K562 (cell line): ENCODE data around the gene ST6GALNAC5. TPM values are rescaled to one million over a fixed set of nuclear protein-coding genes. Genes with fewer than 3 reads are reported as not detected.

Experiments used
- ATAC-seq: fragments of 200-7000 bp; cut with Tn5 transposase; 3 replicates; pipeline ENCODE4 v1.9.1; 2020; ENCODE audit warnings: moderate library complexity
- BruUV-seq: library from RNA; stranded (reverse); fragments of 400-500 nt; replicated peaks from 2 replicates; lab custom pipeline; 2021; lab: Mats Ljungman, UMichigan
- CTCF ChIA-PET: fragments of 300-600 bp; formaldehyde crosslinking; extraction: SDS; loops from one replicate; lab custom pipeline; 2021; ENCODE audit warnings: low intra/inter-chr PET ratio; lab: Yijun Ruan, JAX
- POLR2A ChIA-PET: fragments of 300-600, 350-650 bp; sonication (Branson Sonifier 250); formaldehyde crosslinking; extraction: SDS; loops from one replicate; lab custom pipeline; 2021; ENCODE audit warnings: antibody characterized with exemption, inconsistent platforms; lab: Yijun Ruan, JAX
- DNase-seq, 4 experiments: peaks; one replicate each; pipeline versions ENCODE4 v3.0.0 to v3.0.0-alpha.2; 2011 to 2018; ENCODE audit warnings: low spot score in 3 of 4, mixed read lengths in 3 of 4; ENCODE audit errors: extremely low read depth in 1 of 4
- FAIRE-seq: peaks from 2 replicates; lab custom pipeline; 2011; peaks lifted over from hg19 to GRCh38; lab: Jason Lieb, UNC
- H2AFZ ChIP-seq: 2 replicates; pipeline ENCODE4 v1.6.0; 2011; ENCODE audit warnings: low read depth, low read length, control low read depth, inconsistent platforms
- H3K27ac ChIP-seq: fragments of 200-600 bp; 3 replicates; pipeline ENCODE4 v1.8.0; 2011; ENCODE audit warnings: low read depth, mild to moderate bottlenecking, control low read depth, inconsistent platforms, low read length, moderate library complexity, mixed read lengths; ENCODE audit errors: extremely low read depth
- H3K27me3 ChIP-seq, 2 experiments: fragments of 300-600 bp in 1 of 2; 2 replicates in 1 of 2; 3 replicates in 1 of 2; pipeline versions ENCODE4 v1.6.0 to v1.8.0; 2011; ENCODE audit warnings: inconsistent platforms in 2 of 2, low read length in 2 of 2, mild to moderate bottlenecking in 1 of 2, mixed read lengths in 1 of 2, moderate library complexity in 1 of 2; ENCODE audit not compliant: control insufficient read depth in 2 of 2, insufficient read depth in 2 of 2
- H3K36me3 ChIP-seq: fragments of 300-600 bp; 3 replicates; pipeline ENCODE4 v1.8.0; 2011; ENCODE audit warnings: mild to moderate bottlenecking, low read length, inconsistent platforms; ENCODE audit not compliant: control insufficient read depth, insufficient read depth
- H3K4me1 ChIP-seq, 2 experiments: fragments of 200-600 bp in 1 of 2; replicated peaks in 1 of 2; 2 replicates in 1 of 2; 3 replicates in 1 of 2; pipeline versions ENCODE4 v1.5.1 to v1.8.0; 2011; ENCODE audit warnings: inconsistent platforms in 2 of 2, low read length in 2 of 2, mild to moderate bottlenecking in 1 of 2, mixed read lengths in 1 of 2, moderate library complexity in 1 of 2; ENCODE audit not compliant: control insufficient read depth in 2 of 2, insufficient read depth in 2 of 2
- H3K4me2 ChIP-seq: 2 replicates; pipeline ENCODE4 v1.6.1; 2011; ENCODE audit warnings: low read length, control low read depth, inconsistent platforms, mixed read lengths; ENCODE audit not compliant: insufficient read depth
- H3K4me3 ChIP-seq: fragments of 200-600 bp; sonication (generic), shearing (Covaris generic); 2 replicates; pipeline ENCODE4 v1.5.1; 2016; ENCODE audit warnings: control low read depth, inconsistent platforms
- H3K79me2 ChIP-seq: fragments of 200-600 bp; 3 replicates; pipeline ENCODE4 v1.8.0; 2011; ENCODE audit warnings: low read length, inconsistent platforms; ENCODE audit not compliant: control insufficient read depth, insufficient read depth
- H3K9ac ChIP-seq, 2 experiments: 2 replicates each; pipeline versions ENCODE4 v1.6.0 to v1.6.1; 2011; ENCODE audit warnings: low read depth in 2 of 2, low read length in 2 of 2, control low read depth in 1 of 2, inconsistent platforms in 1 of 2, mild to moderate bottlenecking in 1 of 2, mixed read lengths in 1 of 2; ENCODE audit not compliant: insufficient read depth in 1 of 2
- H3K9me1 ChIP-seq: one replicate; pipeline ENCODE4 v1.6.0; 2011; ENCODE audit warnings: inconsistent platforms, mild to moderate bottlenecking, low read length, moderate library complexity; ENCODE audit not compliant: control insufficient read depth, insufficient read depth
- H3K9me3 ChIP-seq: replicated peaks from 2 replicates; pipeline ENCODE4 v1.5.1; 2011; ENCODE audit warnings: low read depth, low read length, inconsistent platforms; ENCODE audit not compliant: control insufficient read depth, insufficient read depth
- H4K20me1 ChIP-seq: replicated peaks from 2 replicates; pipeline ENCODE4 v1.6.1; 2011; ENCODE audit warnings: low read length, inconsistent platforms, mixed read lengths; ENCODE audit not compliant: control insufficient read depth, insufficient read depth
- BACH1 ChIP-seq: fragments of 200-800 bp; sonication (Bioruptor generic); IDR thresholded peaks from 2 replicates; pipeline ENCODE4 v1.6.1; 2016; ENCODE audit warnings: missing genetic modification characterization, missing compliant biosample characterization
- EP300 ChIP-seq: IDR thresholded peaks from 2 replicates; pipeline ENCODE4 v1.6.1; 2012; ENCODE audit warnings: low read length, improper control_type of control experiment
- RNF2 ChIP-seq: sonication (generic); IDR thresholded peaks from 2 replicates; pipeline ENCODE4 v1.6.1; 2016
- TBP ChIP-seq: optimal IDR thresholded peaks from 2 replicates; pipeline ENCODE3; 2011; ENCODE audit warnings: low read depth, low read length, improper control_type of control experiment
- ZNF77 ChIP-seq: fragments of 250-450 bp; sonication (Bioruptor Pico); IDR thresholded peaks from 2 replicates; pipeline ENCODE4 v1.5.0; 2020
- WGBS: fragments of 100-300 bp; shearing (Covaris generic); methylation state at CpG from one replicate; pipeline ENCODE4 v1.1.6; 2016; ENCODE audit warnings: low coverage, mixed read lengths; ENCODE audit not compliant: insufficient coverage; ENCODE audit errors: missing lambda C conversion rate; 5-methylcytosine and 5-hydroxymethylcytosine counted together
- in situ Hi-C: fragments of 300-500 bp; cut with MboI; formaldehyde crosslinking; loops from 4 replicates; pipeline ENCODE4 v1.15.0; 2018; ENCODE audit warnings: inconsistent platforms, mixed read lengths
- intact Hi-C: fragments of 100-400 bp; cut with micrococcal nuclease; formaldehyde crosslinking; loops from 2 replicates; pipeline ENCODE4 v1.14.2; 2022
- polyA plus RNA-seq, 8 experiments: library from polyadenylated mRNA; depleted of rRNA in 4 of 8; stranded (reverse) in 5 of 8; unstranded in 3 of 8; fragments of >200 nt; fragmentation: Nextera tagmentation in 2 of 8; fragmentation: Illumina TruSeq in 1 of 8; extraction: Ambion mirVana in 2 of 8; extraction: Trizol in 1 of 8; gene quantifications; 2 replicates each; pipeline versions ENCODE4 v1.2.1 to v1.2.3, GENCODE V29; 2011 to 2014; ENCODE audit warnings: inconsistent platforms in 1 of 8, missing spikeins in 1 of 8
- total RNA-seq, 7 experiments: library from RNA; depleted of rRNA in 6 of 7; stranded (reverse); fragments of >200 nt in 6 of 7; fragmentation: Illumina TruSeq in 2 of 7; extraction: Trizol in 2 of 7; gene quantifications; 2 replicates each; pipeline versions ENCODE4 v1.2.1 to v1.2.3, GENCODE V29; 2011 to 2021; ENCODE audit warnings: low replicate concordance in 1 of 7

ST6GALNAC5 gene
- total and polyA plus RNA-seq, 9 of the 15 experiments (the other 6 are each of a cell fraction or from before 2014, with no cell fraction given): 0.04 to 0.14 TPM; not detected in 7

- Histone ChIP-seq H3K27me3 (no peaks in the 10 kb centered on the region), H4K20me1 (no peaks in the 10 kb centered on the region), H3K9ac (no peak overlapping the region), H3K4me3 (no peak overlapping the region), H3K27ac (no peak overlapping the region), H3K79me2 (no peaks in the 10 kb centered on the region), H3K9me3 (no peaks in the 10 kb centered on the region), H3K4me1 (no peaks in the 10 kb centered on the region), H2AFZ (no peak overlapping the region), H3K4me2 (no peak overlapping the region), H3K9me1 (no peaks in the 10 kb centered on the region), H3K36me3 (no peaks in the 10 kb centered on the region)
- FAIRE-seq (no peak), ATAC-seq (no peak), DNase-seq (no peak)
- TF ChIP-seq EP300: no peak
- intact Hi-C loops: no loop called here
- POLR2A ChIA-PET: interaction anchor here (0.6 kb wide), 1 partner anchor 1654 kb away, joined by 3 read pairs; no protein-coding TSS in a partner anchor
- CTCF ChIA-PET: no interaction called here
- in situ Hi-C loops: no loop called here
- no TSS peak for BruUV-seq
Observed at GRCh38 chr1:76881762-76882161, 14.5 kb downstream of the ST6GALNAC5 start.

- POLR2A ChIA-PET: no interaction called here
- Histone ChIP-seq H3K4me2 (no peak overlapping the region), H3K9ac (no peak overlapping the region), H3K36me3 (no peaks in the 10 kb centered on the region), H3K4me1 (no peaks in the 10 kb centered on the region), H3K9me3 (no peaks in the 10 kb centered on the region), H3K27me3 (no peaks in the 10 kb centered on the region), H4K20me1 (no peaks in the 10 kb centered on the region), H3K4me3 (no peak overlapping the region), H3K79me2 (no peaks in the 10 kb centered on the region), H3K9me1 (no peaks in the 10 kb centered on the region), H3K27ac (no peak overlapping the region), H2AFZ (no peak overlapping the region)
- 2% methylated on average over 4 of the region's 4 CpGs for WGBS
- FAIRE-seq (no peak), ATAC-seq (no peak), DNase-seq (no peak)
- TF ChIP-seq ZNF77 (CRISPR knock-in tag) (no peak), TBP (no peak), RNF2 (no peak), BACH1 (tag) (no peak)
- CTCF ChIA-PET: no interaction called here
- in situ Hi-C loops (no loop called here), intact Hi-C loops (no loop called here)
- no TSS peak for BruUV-seq
Observed at GRCh38 chr1:76891931-76892622, 24.8 kb downstream of the ST6GALNAC5 start.
